Stimulated activated CD4-positive, alpha-beta T cell treated with anti-CD3 and anti-CD28 coated beads, Interleukin-4, amount 100 ng/mL, for 48 hours (primary cell): ENCODE results near the gene MEMO1.
"Not testable (repeated sequence)": the region's sequence is repeated elsewhere in the genome, so short reads cannot be mapped to it uniquely, and the experiment has no call there.

Source experiments
- DNase-seq, 2 donors: peaks; one replicate each; pipeline ENCODE4 v3.0.0-alpha.2; 2020; ENCODE audit warnings: low read depth in 2 of 2

MEMO1 gene

GRCh38 chr2:32010670-32011484 is at the start of gene MEMO1:
Gene MEMO1, minus strand, starts transcription at chr2:32011008. Its CDS starts 761 bp downstream, at chr2:32010247.
- DNase-seq, result peak; percentile 91 to 92

- no peak for DNase-seq
These were observed 49.5 kb upstream of the MEMO1 start for GRCh38 chr2:32060266-32060665.

GRCh38 chr2:32058130-32058529 is 47.3 kb upstream of the MEMO1 start:
- DNase-seq, result no peak

GRCh38 chr2:32054583-32054982 is 43.8 kb upstream of the MEMO1 start:
- not testable (repeated sequence) for DNase-seq

GRCh38 chr2:32051836-32052439 is 41.1 kb upstream of the MEMO1 start:
- DNase-seq, result no peak

- DNase-seq, result no peak
These were observed 32.8 kb upstream of the MEMO1 start for GRCh38 chr2:32043561-32043960.

GRCh38 chr2:32039447-32040219 is 28.8 kb upstream of the MEMO1 start, which contains the start of gene DPY30:
Gene DPY30, minus strand, starts transcription at chr2:32039805. Its CDS starts 349 bp downstream, at chr2:32039456.
- peak; percentile 86 to 87 for DNase-seq

- not testable (repeated sequence) for DNase-seq
These were observed 23.5 kb upstream of the MEMO1 start for GRCh38 chr2:32034198-32034887.

GRCh38 chr2:32018789-32019482 is 8.1 kb upstream of the MEMO1 start:
- not testable (repeated sequence) for DNase-seq

GRCh38 chr2:32012872-32013271 is 2.1 kb upstream of the MEMO1 start:
- no peak for DNase-seq

- no peak for DNase-seq
These were observed 715 bp upstream of the MEMO1 start for GRCh38 chr2:32011485-32011960.

- peak; percentile 44 to 48 for DNase-seq
These were observed 533 bp downstream of the MEMO1 start for GRCh38 chr2:32010280-32010669.

GRCh38 chr2:32009516-32010256 is 1.1 kb downstream of the MEMO1 start:
- DNase-seq, result peak; percentile 15 to 20

- peak in 1 of 2 donors; percentile 3 for DNase-seq
These were observed 1.8 kb downstream of the MEMO1 start for GRCh38 chr2:32008805-32009515.

GRCh38 chr2:32007121-32007391 is 3.8 kb downstream of the MEMO1 start:
- DNase-seq, result no peak

- no peak for DNase-seq
These were observed 5.3 kb downstream of the MEMO1 start for GRCh38 chr2:32005371-32005976.

GRCh38 chr2:32003791-32004190 is 7.0 kb downstream of the MEMO1 start:
- no peak for DNase-seq

GRCh38 chr2:32002406-32002805 is 8.4 kb downstream of the MEMO1 start:
- DNase-seq, result no peak

- no peak for DNase-seq
These were observed 11.4 kb downstream of the MEMO1 start for GRCh38 chr2:31999438-31999837.
